ENCODE data around the gene SLC27A5. TPM values are rescaled to one million over a fixed set of nuclear protein-coding genes. Genes with fewer than 3 reads are reported as not detected.
A peak's percentile ranks its signal among the peaks of the same experiment; 100 is the strongest.

The SLC27A5 gene
- total and polyA plus RNA-seq, 2 of the 13 experiments (the other 11 are each of a cell fraction or from before 2014, with no cell fraction given): 30.3 to 40.2 TPM

DNA sequence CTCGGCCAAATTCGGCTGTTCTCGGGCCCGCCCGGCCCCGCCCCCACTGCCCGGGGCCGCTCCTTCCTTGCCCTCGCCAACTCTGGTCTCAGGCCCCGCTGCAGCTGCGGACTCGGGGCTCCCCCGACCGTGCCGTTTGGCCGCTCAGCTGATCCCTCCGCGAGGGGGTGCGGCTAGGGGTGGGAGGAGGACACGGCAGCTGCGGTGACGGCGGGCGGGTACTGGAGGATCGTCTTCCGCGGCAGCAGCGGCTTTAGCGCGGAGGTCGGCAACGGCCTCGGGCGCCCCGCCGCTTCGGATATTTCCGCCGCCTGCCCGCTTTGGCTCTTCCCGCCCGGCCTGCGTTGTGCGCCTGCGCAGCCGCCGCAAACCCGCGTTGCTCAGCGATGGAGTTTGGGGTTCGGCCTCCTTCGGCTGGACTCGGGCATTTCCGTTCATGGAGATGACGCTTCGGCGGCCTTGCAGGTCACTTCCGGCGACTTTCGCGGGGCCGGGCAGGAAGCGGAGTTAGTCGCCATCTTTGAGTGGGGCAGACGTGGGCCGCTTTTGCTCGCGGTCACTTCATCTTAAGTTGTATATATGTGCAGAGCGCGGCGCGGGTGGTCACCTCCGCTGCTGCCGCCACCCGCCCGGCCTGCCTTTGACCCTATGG, 47.0 kb upstream of the SLC27A5 start (continued):
- TF ChIP-seq NFE2L1 (CRISPR knock-in tag; IDR thresholded peaks at IDR 0.05; ENCODE audit: borderline replicate concordance) (no peak), JDP2 (CRISPR knock-in tag; IDR thresholded peaks at IDR 0.05; ENCODE audit: borderline replicate concordance) (peak; percentile 33; the same call in 1 of the 2 replicates), JUNB (CRISPR knock-in tag; IDR thresholded peaks at IDR 0.05; ENCODE audit: borderline replicate concordance) (no peak), ZNF382 (CRISPR knock-in tag; IDR thresholded peaks at IDR 0.05; ENCODE audit: borderline replicate concordance) (no peak), ZBTB3 (CRISPR knock-in tag; IDR thresholded peaks at IDR 0.05; ENCODE audit: borderline replicate concordance, low read depth) (no peak), MYNN (CRISPR knock-in tag; IDR thresholded peaks at IDR 0.05; ENCODE audit: low read depth) (no peak), SIX1 (CRISPR knock-in tag; IDR thresholded peaks at IDR 0.05; ENCODE audit: borderline replicate concordance) (no peak), ZNF350 (CRISPR knock-in tag; IDR thresholded peaks at IDR 0.05; ENCODE audit: borderline replicate concordance, low read depth) (peak; percentile 90), ETV5 (CRISPR knock-in tag; IDR thresholded peaks at IDR 0.05; ENCODE audit: borderline replicate concordance) (peak; percentile 73), MTA3 (CRISPR knock-in tag; IDR thresholded peaks at IDR 0.05) (no peak), AGO2 (optimal IDR thresholded peaks at IDR 0.05; ENCODE audit: low read depth, low read length) (peak; percentile 96), ZNF329 (CRISPR knock-in tag; IDR thresholded peaks at IDR 0.05; ENCODE audit: low read depth) (peak; percentile 80; the same call in 1 of the 2 replicates), ZBTB20 (CRISPR knock-in tag; IDR thresholded peaks at IDR 0.05; ENCODE audit: borderline replicate concordance, low read depth) (no peak), PHF21A (CRISPR knock-in tag; IDR thresholded peaks at IDR 0.05) (peak; percentile 87)
- TF ChIP-seq, protein P1, sequence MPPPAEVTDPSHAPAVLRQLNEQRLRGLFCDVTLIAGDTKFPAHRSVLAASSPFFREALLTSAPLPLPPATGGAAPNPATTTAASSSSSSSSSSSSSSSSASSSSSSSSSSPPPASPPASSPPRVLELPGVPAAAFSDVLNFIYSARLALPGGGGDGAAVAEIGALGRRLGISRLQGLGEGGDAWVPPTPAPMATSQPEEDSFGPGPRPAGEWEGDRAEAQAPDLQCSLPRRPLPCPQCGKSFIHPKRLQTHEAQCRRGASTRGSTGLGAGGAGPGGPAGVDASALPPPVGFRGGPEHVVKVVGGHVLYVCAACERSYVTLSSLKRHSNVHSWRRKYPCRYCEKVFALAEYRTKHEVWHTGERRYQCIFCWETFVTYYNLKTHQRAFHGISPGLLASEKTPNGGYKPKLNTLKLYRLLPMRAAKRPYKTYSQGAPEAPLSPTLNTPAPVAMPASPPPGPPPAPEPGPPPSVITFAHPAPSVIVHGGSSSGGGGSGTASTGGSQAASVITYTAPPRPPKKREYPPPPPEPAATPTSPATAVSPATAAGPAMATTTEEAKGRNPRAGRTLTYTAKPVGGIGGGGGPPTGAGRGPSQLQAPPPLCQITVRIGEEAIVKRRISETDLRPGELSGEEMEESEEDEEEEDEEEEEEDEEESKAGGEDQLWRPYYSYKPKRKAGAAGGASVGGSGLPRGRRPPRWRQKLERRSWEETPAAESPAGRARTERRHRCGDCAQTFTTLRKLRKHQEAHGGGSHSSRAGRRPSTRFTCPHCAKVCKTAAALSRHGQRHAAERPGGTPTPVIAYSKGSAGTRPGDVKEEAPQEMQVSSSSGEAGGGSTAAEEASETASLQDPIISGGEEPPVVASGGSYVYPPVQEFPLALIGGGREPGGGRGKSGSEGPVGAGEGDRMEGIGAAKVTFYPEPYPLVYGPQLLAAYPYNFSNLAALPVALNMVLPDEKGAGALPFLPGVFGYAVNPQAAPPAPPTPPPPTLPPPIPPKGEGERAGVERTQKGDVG (CRISPR knock-in tag; IDR thresholded peaks at IDR 0.05; ENCODE audit: borderline replicate concordance): no peak
- TF ChIP-seq, protein P2, sequence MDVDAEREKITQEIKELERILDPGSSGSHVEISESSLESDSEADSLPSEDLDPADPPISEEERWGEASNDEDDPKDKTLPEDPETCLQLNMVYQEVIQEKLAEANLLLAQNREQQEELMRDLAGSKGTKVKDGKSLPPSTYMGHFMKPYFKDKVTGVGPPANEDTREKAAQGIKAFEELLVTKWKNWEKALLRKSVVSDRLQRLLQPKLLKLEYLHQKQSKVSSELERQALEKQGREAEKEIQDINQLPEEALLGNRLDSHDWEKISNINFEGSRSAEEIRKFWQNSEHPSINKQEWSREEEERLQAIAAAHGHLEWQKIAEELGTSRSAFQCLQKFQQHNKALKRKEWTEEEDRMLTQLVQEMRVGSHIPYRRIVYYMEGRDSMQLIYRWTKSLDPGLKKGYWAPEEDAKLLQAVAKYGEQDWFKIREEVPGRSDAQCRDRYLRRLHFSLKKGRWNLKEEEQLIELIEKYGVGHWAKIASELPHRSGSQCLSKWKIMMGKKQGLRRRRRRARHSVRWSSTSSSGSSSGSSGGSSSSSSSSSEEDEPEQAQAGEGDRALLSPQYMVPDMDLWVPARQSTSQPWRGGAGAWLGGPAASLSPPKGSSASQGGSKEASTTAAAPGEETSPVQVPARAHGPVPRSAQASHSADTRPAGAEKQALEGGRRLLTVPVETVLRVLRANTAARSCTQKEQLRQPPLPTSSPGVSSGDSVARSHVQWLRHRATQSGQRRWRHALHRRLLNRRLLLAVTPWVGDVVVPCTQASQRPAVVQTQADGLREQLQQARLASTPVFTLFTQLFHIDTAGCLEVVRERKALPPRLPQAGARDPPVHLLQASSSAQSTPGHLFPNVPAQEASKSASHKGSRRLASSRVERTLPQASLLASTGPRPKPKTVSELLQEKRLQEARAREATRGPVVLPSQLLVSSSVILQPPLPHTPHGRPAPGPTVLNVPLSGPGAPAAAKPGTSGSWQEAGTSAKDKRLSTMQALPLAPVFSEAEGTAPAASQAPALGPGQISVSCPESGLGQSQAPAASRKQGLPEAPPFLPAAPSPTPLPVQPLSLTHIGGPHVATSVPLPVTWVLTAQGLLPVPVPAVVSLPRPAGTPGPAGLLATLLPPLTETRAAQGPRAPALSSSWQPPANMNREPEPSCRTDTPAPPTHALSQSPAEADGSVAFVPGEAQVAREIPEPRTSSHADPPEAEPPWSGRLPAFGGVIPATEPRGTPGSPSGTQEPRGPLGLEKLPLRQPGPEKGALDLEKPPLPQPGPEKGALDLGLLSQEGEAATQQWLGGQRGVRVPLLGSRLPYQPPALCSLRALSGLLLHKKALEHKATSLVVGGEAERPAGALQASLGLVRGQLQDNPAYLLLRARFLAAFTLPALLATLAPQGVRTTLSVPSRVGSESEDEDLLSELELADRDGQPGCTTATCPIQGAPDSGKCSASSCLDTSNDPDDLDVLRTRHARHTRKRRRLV (CRISPR knock-in tag; IDR thresholded peaks at IDR 0.05): no peak
- TF ChIP-seq, protein P3, sequence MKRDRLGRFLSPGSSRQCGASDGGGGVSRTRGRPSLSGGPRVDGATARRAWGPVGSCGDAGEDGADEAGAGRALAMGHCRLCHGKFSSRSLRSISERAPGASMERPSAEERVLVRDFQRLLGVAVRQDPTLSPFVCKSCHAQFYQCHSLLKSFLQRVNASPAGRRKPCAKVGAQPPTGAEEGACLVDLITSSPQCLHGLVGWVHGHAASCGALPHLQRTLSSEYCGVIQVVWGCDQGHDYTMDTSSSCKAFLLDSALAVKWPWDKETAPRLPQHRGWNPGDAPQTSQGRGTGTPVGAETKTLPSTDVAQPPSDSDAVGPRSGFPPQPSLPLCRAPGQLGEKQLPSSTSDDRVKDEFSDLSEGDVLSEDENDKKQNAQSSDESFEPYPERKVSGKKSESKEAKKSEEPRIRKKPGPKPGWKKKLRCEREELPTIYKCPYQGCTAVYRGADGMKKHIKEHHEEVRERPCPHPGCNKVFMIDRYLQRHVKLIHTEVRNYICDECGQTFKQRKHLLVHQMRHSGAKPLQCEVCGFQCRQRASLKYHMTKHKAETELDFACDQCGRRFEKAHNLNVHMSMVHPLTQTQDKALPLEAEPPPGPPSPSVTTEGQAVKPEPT (CRISPR knock-in tag; IDR thresholded peaks at IDR 0.05; ENCODE audit: low read depth): no peak
- TF ChIP-seq, protein P4, sequence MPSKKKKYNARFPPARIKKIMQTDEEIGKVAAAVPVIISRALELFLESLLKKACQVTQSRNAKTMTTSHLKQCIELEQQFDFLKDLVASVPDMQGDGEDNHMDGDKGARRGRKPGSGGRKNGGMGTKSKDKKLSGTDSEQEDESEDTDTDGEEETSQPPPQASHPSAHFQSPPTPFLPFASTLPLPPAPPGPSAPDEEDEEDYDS (CRISPR knock-in tag; IDR thresholded peaks at IDR 0.05): no peak; the same call in 1 of the 2 replicates

Data from HepG2 (cell line).